Left forelimb (tissue), 1 donor: ENCODE data around the gene HSPB3.
"Not testable (repeated sequence)": the region's sequence is repeated elsewhere in the genome, so short reads cannot be mapped to it uniquely, and the experiment has no call there.

ENCODE experiments used
- DNase-seq: peaks from one replicate; pipeline ENCODE4 v3.0.0-alpha.2; 2018; ENCODE audit warnings: low spot score

The HSPB3 gene

DNA sequence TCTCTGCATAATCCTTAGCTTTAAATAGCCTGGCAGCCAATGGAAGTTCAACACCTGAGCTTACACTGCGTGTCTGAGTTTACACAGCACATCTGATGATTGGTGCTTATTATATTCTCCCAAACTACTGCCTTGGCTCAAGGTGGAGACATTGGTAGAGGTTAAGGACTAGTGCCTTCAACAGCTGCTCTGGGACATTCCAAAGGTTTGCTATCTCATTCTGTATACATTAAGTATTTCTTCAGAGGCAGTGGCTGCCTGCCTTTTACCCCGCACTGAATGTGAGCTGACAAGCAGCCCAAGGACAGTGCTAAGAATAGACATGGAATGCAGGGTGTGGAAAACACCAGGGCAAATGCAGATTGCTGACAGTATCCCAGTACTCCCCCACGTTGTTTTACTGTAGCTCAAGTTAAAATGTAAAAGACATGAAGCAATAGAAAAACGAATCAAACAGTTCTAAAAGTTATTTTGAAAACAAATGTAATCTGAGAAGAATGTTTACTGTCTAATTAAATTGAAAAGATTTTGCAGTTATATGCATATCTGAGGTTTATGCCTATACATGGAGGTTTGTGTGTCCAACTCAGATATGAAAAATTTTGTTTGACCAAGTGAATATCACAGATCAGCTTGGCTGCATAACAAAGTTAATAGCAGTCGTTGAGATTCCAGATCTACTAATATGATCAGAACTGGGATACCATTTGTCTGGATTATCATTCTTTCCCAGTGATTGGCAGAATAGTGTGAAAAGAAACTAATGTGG, 1.8 kb downstream of the HSPB3 start:
- no peak for DNase-seq

DNA sequence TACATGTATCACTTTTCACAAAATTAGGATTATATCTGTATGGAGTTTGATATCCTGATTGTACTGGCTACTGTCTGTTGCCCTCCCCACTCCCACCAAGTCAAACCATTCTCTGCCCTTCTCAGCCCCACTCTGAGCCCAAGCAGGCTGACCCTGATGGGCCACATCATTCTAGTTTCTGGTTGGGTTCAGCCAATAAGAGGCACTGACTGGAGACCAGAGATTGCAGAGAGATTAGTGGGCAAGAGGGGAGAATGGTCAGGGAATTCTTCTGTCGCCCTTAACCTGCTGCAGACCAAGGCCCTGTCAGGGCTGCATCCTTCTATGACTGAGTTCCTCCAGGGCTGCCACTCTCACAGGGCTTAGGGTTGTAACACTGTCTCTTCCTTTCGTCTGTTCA, 2.7 kb downstream of the HSPB3 start:
- DNase-seq, result no peak

DNA sequence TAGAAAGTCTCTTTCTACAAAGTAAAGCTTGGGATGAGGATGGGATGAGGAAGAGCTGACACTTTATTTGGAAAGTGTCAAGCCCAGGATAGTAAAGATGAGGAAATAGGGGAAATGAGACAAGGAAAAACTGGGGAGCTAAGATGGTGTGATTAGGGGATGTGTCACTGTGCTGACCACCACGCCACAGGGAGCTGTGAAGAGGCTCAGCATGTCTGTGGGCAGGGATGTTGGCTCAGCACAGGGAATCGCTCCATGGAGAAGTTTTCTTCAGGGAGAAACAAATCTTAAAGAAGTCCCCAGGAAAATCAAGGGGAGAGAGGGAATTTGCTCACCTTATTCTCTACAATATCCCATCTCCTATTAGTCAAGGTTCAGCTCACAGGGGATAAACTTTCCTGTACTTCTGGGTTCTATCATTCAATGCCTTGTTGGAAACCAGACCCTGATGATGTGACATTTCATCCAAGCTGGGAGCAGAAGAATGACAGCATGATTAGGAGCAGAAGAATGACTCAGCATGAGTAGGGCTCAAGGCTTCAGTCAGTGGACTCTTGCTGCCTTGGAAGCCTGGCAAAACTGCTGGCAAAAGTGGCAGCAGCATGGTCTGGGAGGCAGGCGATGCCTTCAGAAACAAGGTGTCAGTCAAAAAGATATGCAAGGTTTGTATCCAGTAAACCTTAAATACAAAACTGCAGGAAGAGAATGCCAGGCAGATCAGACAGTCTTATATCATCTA, 4.9 kb downstream of the HSPB3 start:
- DNase-seq, result no peak

DNA sequence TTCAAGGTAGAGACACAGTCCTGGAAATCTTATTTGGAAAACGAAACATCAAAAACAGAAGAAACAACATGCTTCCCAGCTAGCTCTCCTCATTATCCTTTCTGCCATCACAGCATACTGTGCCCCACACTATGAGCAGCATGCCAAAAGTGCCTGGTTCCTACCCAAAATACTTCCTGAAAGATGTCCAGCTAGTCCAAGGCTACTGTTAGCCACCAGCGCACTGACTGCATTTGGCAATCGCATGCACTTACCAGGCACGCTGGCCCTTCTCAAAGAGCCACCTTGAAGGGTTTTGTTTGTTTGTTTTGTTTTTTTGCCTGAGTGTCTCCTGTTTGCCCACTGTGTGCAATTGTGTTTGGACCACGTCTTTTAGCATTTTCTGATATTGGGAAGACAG, 6.8 kb downstream of the HSPB3 start:
- DNase-seq, result no peak

DNA sequence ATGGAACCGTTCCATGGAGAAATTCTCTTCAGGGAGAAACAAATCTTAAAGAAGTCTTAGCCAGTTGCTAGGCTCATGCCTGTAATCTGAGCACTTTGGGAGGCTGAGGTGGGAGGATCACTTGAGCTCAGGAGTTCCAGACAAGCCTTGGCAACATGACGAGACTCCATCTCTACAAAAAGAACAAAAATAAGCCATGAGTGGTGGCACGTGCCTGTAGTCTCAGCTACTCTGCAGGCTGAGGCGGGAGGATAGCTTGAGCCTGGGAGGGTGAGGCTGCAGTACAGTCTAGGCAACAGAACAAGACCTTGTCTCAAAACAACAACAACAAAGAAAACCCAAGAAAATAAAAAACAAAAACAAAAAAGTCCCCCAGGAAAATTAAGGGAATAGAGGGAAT, 8.2 kb downstream of the HSPB3 start:
- no peak for DNase-seq

DNA sequence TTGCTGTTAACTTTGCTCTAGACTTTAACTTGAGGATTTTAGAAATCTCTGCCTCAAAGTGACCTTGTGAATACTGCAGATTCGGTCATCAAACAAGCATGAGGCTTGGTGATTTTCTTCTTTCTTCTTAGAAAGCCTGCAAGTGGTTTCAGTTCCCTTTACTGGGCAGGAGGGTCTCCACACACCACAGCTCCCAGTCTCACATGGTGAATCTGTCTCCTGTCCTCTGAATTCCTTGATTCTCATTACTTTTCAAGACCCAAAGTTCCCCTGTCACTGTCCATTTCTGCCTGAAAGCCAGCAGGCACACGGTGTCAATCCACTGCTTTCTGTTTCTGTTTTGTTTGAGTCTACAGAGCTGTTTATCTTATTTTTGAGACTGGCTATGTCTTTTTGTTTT, 14.1 kb downstream of the HSPB3 start:
- no peak for DNase-seq

DNA sequence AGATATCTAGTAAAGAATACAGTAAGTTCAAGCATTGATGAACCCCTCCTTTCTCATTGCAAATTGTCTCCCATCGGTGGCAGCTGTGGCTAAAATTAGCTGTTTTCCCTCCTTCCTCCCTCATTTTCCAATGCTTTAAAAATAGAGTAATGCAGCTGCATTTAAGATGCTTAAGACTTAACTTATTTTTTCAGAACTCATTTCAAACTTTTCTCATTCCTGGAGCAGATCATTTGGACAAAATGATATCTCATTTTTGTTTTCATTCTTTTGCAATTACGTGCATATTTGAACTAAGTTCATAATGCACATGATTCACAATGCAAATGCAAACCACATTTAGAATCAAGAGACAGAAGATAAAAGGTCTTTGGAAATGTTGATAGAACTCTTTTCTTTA, 14.6 kb downstream of the HSPB3 start:
- DNase-seq, result no peak

DNA sequence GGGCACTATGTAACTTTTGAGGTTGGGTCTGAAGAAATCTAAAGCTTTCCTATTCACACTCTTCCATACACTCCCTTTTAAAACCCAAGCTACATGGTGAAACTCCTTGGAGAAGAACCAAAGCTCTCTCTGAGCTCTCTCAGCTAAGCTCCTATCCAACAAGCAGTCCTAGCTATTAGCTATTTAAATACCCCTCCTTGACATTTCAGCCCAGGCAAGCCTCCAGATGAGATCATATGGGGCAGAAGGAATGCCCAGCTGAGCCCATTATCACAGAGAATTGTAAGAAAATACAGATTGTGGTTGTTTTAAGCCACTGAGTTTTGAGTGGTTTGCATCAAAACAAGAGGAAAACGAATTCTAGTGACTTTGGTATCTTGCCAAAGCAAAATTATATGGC, 15.2 kb downstream of the HSPB3 start:
- no peak for DNase-seq

DNA sequence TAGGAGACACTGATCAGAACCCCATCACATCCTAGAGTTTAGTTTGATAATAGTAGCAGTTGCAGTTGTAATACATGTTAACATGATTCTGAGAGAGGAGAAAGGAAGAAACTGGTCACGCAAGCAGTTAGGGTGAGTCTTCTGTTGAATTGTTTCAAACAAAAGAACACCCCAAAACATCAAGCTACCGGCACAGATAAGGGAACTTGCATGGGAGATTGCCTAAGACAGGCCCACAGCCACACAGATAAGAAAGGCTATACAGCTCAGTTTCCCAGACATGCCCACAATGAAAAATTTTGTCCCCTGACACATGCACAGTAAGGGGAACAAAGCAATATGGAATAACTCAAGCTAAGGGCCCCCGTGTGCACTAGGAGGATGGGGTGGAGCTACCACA, 15.9 kb downstream of the HSPB3 start:
- no peak for DNase-seq

DNA sequence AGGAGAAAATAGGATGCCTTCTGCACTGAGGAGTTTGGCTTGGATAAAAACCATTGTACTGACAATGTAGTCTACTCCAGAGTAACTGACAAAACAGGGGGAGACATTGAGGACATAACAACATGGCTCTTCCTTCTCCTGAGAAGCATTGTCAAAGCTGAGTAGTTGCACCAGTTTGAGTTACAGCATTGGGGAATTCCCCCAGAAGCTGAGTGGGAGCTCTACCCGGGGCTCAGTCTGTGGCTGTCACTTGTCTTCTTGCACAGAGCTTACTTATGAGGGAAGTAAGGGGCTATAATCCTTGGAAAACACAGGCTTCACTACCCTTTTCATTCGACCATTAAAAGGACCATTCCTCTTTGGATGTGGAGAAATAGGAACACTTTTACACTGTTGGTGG, 21.2 kb downstream of the HSPB3 start:
- no peak for DNase-seq

DNA sequence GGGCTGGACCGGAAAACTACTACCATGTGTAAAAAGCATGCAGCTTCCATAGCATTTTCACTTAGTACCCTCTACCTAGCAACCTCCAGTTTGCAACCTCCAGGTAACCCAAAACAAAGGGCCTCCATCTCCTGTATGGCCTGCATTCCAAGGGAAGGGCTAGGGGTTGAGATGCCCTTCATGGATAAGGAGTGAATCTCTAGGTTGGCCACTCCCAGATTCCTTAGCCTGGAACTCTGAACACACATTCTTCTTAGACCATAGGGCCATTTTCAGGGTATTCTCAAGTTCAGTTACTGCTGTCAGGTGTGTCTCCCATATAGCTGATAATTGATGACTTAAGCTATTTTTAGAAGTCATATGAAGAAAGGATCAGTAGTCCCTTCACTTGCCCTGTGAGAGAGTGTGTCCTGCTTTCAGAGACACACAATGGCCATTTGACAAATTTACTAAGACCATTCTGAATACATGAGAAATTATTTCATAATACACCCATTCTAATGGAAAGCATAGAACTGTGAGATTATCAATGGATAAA, 22.5 kb downstream of the HSPB3 start:
- DNase-seq, result no peak

DNA sequence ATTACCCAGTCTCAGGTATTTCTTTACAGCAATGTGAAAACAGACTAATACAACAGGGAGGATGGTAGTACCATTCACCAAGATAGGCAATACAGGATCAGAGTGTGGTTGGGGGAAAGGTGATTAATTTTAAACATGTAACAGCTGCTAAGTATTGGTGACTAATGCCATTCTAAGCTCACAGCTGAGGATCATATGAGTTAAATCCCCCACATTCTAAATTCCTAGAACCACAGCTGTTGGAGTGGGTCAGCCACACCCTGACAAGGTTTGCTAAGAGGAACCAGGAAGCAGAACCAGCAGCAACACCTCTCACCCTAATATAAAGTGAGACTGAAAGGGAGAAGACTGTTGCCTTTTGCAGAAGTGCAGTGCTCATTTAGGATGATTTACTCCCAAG, 24.8 kb downstream of the HSPB3 start:
- no peak for DNase-seq

DNA sequence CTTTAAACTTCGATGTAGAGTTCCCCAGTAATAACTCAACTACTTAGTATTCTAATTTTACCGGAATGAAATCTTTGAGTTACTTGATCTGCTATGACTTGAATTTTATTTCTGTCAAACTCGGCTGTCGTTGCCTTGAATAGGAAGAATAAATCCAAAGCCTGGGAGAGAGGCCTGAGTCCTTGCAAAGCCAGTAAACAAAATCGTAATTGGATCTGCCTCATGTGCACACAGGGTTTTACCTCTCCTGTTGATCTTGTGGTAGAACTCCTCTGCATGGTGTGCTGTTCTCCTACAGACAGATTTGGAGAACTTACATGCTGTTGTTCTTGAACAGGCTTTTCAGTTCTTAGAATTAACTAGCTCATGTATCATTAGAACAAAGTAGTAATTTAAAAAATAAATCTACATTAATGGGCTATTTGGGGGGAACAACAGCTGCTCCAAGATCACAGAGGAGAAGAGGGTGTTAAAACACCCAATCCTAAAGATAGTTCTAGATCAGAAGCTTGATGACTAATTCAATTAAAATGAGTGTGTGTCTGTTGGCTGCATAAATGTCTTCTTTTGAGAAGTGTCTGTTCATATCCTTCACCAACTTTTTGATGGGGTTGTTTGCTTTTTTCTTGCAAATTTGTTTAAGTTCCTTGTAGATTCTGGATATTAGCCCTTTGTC, 28.9 kb downstream of the HSPB3 start:
- DNase-seq, result no peak

DNA sequence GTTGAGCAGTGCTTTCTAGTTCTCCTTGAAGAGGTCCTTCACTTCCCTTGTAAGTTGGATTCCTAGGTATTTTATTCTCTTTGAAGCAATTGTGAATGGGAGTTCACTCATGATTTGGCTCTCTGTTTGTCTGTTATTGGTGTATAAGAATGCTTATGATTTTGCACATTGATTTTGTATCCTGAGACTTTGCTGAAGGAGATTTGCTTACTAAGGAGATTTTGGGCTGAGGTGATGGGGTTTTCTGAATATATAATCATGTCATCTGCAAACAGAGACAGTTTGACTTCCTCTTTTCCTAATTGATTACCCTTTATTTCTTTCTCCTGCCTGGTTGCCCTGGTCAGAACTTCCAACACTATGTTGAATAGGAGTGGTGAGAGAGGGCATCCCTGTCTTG, 30.2 kb downstream of the HSPB3 start:
- DNase-seq, result not testable (repeated sequence)

DNA sequence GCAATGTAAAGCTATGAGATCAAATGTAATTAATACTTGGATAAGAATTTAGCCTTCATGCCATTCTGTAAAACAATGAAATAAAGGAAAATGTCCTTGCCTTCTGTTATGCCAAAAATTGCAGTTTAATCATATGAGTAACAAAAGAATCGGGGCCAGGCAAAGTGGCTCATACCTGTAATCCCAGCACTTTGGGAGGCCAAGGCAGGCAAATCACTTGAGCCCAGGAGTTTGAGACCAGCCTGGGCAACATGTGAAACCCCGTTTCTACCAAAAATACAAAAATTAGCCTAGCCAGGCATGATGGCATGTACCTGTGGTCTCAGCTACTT, 34.1 kb downstream of the HSPB3 start:
- not testable (repeated sequence) for DNase-seq

DNA sequence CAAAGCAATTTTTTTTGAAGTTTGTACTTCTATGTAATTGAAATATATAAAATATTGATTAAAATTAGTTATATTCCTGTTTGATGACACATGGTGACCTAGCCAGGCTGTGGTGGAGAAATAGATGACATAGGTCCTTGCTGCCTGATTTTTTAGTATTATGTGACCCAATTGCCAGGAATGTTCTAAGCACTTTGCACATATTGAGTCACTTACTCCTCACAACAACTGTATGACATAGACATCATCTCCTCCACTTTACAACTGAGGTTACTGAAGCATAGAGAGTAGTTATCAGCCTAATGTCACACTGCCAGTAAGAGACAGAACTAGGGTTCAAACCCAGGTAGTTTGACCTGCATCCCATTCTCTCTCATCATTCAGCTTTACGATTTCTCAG, 35.8 kb downstream of the HSPB3 start:
- no peak for DNase-seq

DNA sequence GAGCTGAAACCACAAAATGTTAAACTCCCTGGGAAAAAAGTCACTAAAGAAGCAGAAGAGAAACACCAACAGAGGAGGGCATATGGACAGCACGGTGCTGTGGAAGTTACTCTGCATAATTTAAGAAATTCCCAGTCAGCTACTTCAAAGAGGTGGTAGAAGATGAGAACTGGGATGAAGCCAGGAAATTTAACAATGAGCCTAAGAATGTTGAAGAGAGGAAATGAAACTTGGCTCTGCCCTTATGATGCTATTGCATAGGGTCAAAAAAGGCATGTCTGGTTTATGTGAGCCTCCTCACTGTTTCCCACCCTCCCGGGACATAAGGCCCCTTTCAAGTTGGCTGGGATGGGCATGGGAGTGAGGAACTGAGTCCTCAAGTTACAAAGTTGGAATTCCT, 36.7 kb downstream of the HSPB3 start:
- DNase-seq, result no peak

DNA sequence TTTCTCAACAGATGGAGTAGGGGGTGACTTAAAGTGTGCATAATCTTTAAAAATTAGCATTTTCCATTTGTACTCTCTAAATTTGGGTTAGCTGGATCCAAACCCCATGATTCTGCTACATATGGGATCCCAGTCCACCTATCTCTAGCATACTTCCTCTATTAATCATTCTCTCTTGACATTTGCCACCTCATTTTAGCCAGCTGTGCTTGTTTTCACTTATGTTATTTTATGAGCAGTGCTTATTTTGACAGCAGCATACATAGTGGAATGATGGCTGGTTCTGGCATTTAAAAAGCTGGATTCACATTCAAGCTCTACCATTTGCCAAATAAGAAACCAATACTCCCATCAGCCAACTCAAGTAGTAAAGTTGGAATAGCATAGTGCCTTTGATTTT, 39.5 kb downstream of the HSPB3 start:
- no peak for DNase-seq
